CD4-positive, CD25-positive, alpha-beta regulatory T cell (primary cell): ENCODE measurements around the gene TMC1. TPM values are rescaled to one million over a fixed set of nuclear protein-coding genes. Genes with fewer than 3 reads are reported as not detected.

Experiments used
- ATAC-seq, 2 donors: fragments of 150-1000 bp; cut with Tn5 transposase; one replicate each; pipeline ENCODE4 v1.10.0; 2021; ENCODE audit warnings: low read depth in 2 of 2, moderate number of reproducible peaks in 2 of 2, moderate library complexity in 1 of 2
- DNase-seq, 3 donors: peaks; one replicate each; pipeline versions ENCODE4 v3.0.0 to v3.0.0-alpha.2; 2012 to 2022; ENCODE audit warnings: mixed read lengths in 1 of 3
- H3K27ac ChIP-seq: one replicate; pipeline ENCODE4 v1.7.0; 2013; ENCODE audit warnings: mild to moderate bottlenecking, low read length; ENCODE audit not compliant: insufficient read depth, poor library complexity, severe bottlenecking
- H3K27me3 ChIP-seq: one replicate; pipeline ENCODE4 v1.7.0; 2013; ENCODE audit warnings: low read length; ENCODE audit not compliant: control insufficient read depth, insufficient read depth
- H3K36me3 ChIP-seq: one replicate; pipeline ENCODE4 v1.7.0; 2013; ENCODE audit warnings: mild to moderate bottlenecking, low read length, moderate library complexity; ENCODE audit not compliant: control insufficient read depth, insufficient read depth
- H3K4me1 ChIP-seq: 2 replicates; pipeline ENCODE4 v1.7.0; 2013; ENCODE audit warnings: mild to moderate bottlenecking, low read length; ENCODE audit not compliant: insufficient read depth, control insufficient read depth, poor library complexity, severe bottlenecking
- H3K4me3 ChIP-seq: one replicate; pipeline ENCODE4 v1.7.0; 2013; ENCODE audit warnings: low read depth, mild to moderate bottlenecking, low read length, moderate library complexity
- H3K9me3 ChIP-seq, 2 experiments: 1 replicate in 1 of 2; 2 replicates in 1 of 2; pipeline ENCODE4 v1.7.0; 2013; ENCODE audit warnings: low read length in 2 of 2, mild to moderate bottlenecking in 1 of 2, moderate library complexity in 1 of 2; ENCODE audit not compliant: control insufficient read depth in 2 of 2
- H3K27ac Mint-ChIP-seq, 3 donors: one replicate each; pipeline ENCODE4 v1.8.0; 2020 to 2022; ENCODE audit warnings: mild to moderate bottlenecking in 3 of 3, mixed read lengths in 3 of 3, moderate library complexity in 2 of 3
- H3K27me3 Mint-ChIP-seq: one replicate; pipeline ENCODE4 v1.8.0; 2022; ENCODE audit warnings: mild to moderate bottlenecking, mixed read lengths
- H3K36me3 Mint-ChIP-seq: one replicate; pipeline ENCODE4 v1.8.0; 2020; ENCODE audit warnings: mixed read lengths
- H3K4me1 Mint-ChIP-seq, 4 donors: one replicate each; pipeline ENCODE4 v1.8.0; 2020 to 2022; ENCODE audit warnings: mixed read lengths in 4 of 4, mild to moderate bottlenecking in 1 of 4
- H3K4me3 Mint-ChIP-seq, 4 donors: one replicate each; pipeline ENCODE4 v1.8.0; 2020 to 2022; ENCODE audit warnings: mild to moderate bottlenecking in 4 of 4, mixed read lengths in 4 of 4, moderate library complexity in 3 of 4
- H3K9me3 Mint-ChIP-seq, 7 donors: one replicate each; pipeline ENCODE4 v1.8.0; 2020 to 2022; ENCODE audit warnings: mixed read lengths in 7 of 7, mild to moderate bottlenecking in 3 of 7, moderate library complexity in 2 of 7
- polyA plus RNA-seq, 4 donors: library from polyadenylated mRNA; unstranded; fragments of 300-500 nt; fragmentation: Illumina TruSeq; gene quantifications; one replicate each; pipeline ENCODE4 v1.2.3, GENCODE V29; 2021
- total RNA-seq: library from RNA; stranded (reverse); gene quantifications from one replicate; pipeline ENCODE4 v1.2.3, GENCODE V29; 2022

Gene TMC1
- total and polyA plus RNA-seq, 5 donors from 2014 or later, result not detected

DNA sequence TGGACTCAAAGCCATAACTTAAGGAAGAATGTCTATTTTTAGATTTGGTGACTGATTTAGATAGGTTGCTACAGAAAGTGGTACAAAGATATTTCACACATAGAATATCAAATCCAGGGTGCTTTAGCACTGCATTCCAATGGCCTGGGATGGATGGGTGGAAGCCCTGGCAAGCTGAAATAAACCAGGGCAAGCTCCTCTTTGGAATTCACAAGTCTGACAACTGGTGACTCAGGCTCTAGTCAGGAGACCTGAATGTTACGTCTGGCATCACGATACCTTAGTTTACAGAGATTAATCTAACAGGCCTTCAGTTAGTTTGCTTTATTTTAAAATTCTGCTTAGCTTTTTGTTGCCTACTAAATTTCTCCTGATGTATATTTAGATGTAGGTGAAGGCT, 144.0 kb downstream of the TMC1 start:
- no peak for DNase-seq
- no peak overlapping the region for H3K27ac ChIP-seq
- no peaks in the 10 kb centered on the region for H3K36me3 ChIP-seq
- H3K27me3 Mint-ChIP-seq, result peaks cover 10% of the 10 kb centered on the region
- H3K9me3 Mint-ChIP-seq, result peaks cover 0 to 3% (median 0%) of the 10 kb centered on the region in 7 donors
- no peaks in the 10 kb centered on the region for H3K9me3 ChIP-seq
- no peak overlapping the region for H3K4me3 Mint-ChIP-seq
- H3K4me1 Mint-ChIP-seq, result no peaks in the 10 kb centered on the region
- peak overlapping the region in 1 of 3 donors; percentile 5 for H3K27ac Mint-ChIP-seq
- no peaks in the 10 kb centered on the region for H3K36me3 Mint-ChIP-seq
- no peak for ATAC-seq
- H3K4me3 ChIP-seq, result no peak overlapping the region
- peaks cover 2% of the 10 kb centered on the region for H3K27me3 ChIP-seq
- no peaks in the 10 kb centered on the region for H3K4me1 ChIP-seq

DNA sequence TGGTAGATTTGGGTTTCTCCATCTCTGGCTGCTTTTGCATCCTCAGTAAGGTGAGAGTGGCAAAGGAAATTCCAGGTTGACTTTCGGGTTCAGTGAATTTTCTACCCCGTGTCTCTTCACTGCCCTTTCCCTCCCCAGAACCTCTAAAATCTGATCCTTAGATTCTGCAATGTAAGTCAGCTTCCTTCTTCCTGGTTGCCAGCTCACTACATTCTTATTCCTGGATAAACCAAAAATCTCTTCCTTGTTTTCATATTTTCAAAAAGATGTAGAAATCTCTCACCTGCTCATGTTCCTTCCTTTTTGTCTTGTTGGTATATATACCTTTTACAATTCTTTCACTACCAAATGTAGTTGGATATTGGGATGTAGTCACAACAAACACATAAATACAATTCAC, 145.8 kb downstream of the TMC1 start:
- H3K9me3 Mint-ChIP-seq, result peaks cover 0 to 3% (median 0%) of the 10 kb centered on the region in 7 donors
- no peaks in the 10 kb centered on the region for H3K4me1 Mint-ChIP-seq
- ATAC-seq (no peak), DNase-seq (no peak)
- Histone ChIP-seq H3K4me3 (no peak overlapping the region), H3K9me3 (no peaks in the 10 kb centered on the region), H3K4me1 (no peaks in the 10 kb centered on the region), H3K36me3 (no peaks in the 10 kb centered on the region), H3K27ac (no peak overlapping the region), H3K27me3 (peaks cover 2% of the 10 kb centered on the region)
- no peak overlapping the region for H3K4me3 Mint-ChIP-seq
- H3K27ac Mint-ChIP-seq, result no peak overlapping the region
- H3K27me3 Mint-ChIP-seq, result peaks cover 5% of the 10 kb centered on the region
- H3K36me3 Mint-ChIP-seq, result no peaks in the 10 kb centered on the region

DNA sequence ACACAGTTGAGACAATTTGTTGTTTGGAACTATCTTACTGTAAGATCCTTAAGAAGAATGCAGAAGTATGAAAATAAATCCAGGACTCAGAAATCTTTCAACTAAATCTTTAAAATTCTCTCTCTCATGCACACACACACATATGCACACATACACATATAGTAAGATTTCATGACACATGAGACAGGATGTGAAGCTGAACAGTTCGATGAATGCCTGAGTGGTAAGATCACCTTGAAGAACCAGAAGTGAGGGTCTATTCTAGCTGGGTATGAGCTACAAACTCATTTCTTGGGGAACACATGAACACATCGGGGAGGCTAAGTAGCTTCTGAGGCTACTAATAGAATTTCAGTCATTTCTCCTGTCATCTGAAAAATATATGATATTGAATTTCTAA, 153.6 kb downstream of the TMC1 start:
- Histone ChIP-seq H3K9me3 (no peaks in the 10 kb centered on the region), H3K4me1 (no peaks in the 10 kb centered on the region), H3K4me3 (no peak overlapping the region), H3K27ac (no peak overlapping the region), H3K27me3 (peaks cover 4% of the 10 kb centered on the region), H3K36me3 (no peaks in the 10 kb centered on the region)
- no peak overlapping the region for H3K4me3 Mint-ChIP-seq
- H3K9me3 Mint-ChIP-seq, result peaks cover 0 to 4% (median 0%) of the 10 kb centered on the region in 7 donors
- no peak for ATAC-seq
- no peaks in the 10 kb centered on the region for H3K4me1 Mint-ChIP-seq
- H3K27me3 Mint-ChIP-seq, result peaks cover 4% of the 10 kb centered on the region
- DNase-seq, result no peak
- no peaks in the 10 kb centered on the region for H3K36me3 Mint-ChIP-seq
- no peak overlapping the region for H3K27ac Mint-ChIP-seq

DNA sequence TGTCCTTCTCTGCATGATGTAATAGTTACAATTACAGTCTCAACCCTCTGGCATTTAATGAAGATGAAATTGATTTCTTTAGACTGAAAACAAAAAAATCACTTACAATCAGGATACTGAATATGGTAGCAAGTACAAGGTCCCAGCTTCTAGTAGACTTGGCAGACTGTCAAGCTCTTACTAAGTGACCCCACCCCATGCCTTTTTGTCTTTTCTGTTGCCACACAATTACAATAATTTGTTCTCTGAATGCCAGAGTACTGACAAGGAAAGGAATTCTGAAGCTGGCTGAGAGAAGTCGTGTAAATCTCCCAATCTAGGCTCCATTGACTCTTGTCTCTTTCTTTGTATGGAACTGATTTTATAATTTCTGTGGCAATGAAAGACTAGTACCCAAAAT, 154.2 kb downstream of the TMC1 start:
- Histone ChIP-seq H3K36me3 (no peaks in the 10 kb centered on the region), H3K27ac (no peak overlapping the region), H3K9me3 (no peaks in the 10 kb centered on the region), H3K4me3 (no peak overlapping the region), H3K4me1 (no peaks in the 10 kb centered on the region), H3K27me3 (peaks cover 4% of the 10 kb centered on the region)
- H3K27me3 Mint-ChIP-seq, result peaks cover 4% of the 10 kb centered on the region
- peaks cover 0 to 4% (median 0%) of the 10 kb centered on the region in 7 donors for H3K9me3 Mint-ChIP-seq
- H3K4me3 Mint-ChIP-seq, result no peak overlapping the region
- DNase-seq, result no peak
- ATAC-seq, result no peak
- no peak overlapping the region for H3K27ac Mint-ChIP-seq
- H3K36me3 Mint-ChIP-seq, result no peaks in the 10 kb centered on the region
- no peaks in the 10 kb centered on the region for H3K4me1 Mint-ChIP-seq

DNA sequence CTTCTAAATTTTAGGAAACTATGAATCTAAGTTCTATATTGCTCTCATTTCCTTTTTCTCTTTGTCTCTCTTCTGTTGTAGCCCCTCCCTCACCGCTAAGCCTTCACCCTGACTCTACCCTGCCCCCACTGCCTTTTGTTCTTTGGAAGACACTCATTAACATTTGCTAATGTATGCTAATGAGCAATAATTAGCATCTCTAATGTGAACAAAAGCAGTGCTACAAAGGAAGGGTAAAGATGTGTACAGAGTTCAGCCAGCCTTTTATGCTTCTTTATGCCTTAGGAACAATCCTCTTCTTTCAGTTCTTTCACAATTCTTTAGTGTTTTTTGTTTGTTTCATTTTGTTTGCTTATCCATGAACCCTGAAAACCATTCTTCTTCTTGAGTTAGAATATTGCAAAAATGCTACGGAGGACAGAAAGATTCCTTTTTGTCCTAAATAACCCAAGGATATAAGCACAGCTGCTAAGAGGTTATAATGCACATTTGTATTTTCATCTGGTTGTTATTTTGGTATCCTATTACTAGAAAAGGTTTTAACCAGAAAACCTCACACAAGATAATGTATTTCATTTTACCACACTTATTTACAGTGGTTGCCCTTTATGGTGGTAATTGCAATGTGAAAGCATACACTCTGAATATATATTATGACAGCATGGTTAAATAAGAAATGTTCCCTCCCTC, 159.3 kb downstream of the TMC1 start:
- peaks cover 22% of the 10 kb centered on the region for H3K27me3 Mint-ChIP-seq
- H3K4me1 ChIP-seq, result no peaks in the 10 kb centered on the region
- ATAC-seq (no peak), DNase-seq (no peak)
- no peak overlapping the region for H3K27ac Mint-ChIP-seq
- H3K36me3 ChIP-seq, result no peaks in the 10 kb centered on the region
- no peaks in the 10 kb centered on the region for H3K9me3 ChIP-seq
- peaks cover 8% of the 10 kb centered on the region for H3K27me3 ChIP-seq
- peaks cover 0 to 4% (median 0%) of the 10 kb centered on the region in 7 donors for H3K9me3 Mint-ChIP-seq
- no peaks in the 10 kb centered on the region for H3K4me1 Mint-ChIP-seq
- H3K27ac ChIP-seq, result no peak overlapping the region
- H3K4me3 ChIP-seq, result no peak overlapping the region
- H3K4me3 Mint-ChIP-seq, result no peak overlapping the region
- H3K36me3 Mint-ChIP-seq, result no peaks in the 10 kb centered on the region

DNA sequence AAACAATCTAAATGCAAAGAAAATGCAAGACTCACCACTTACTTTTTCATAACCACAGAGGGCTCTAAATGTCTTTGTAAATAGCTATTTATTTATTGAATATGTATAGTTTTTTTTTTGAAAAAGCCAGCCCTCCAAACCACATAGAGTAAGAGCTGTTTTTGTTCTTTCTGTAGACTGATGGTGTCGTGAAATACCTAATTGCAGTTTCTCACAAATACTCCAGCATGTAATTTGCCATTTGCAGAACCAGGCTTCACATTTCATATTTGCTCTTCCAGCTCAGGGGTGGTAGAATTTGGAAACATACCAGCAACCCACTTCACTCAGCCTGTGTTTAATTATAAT, 159.8 kb downstream of the TMC1 start:
- ATAC-seq, result no peak

DNA sequence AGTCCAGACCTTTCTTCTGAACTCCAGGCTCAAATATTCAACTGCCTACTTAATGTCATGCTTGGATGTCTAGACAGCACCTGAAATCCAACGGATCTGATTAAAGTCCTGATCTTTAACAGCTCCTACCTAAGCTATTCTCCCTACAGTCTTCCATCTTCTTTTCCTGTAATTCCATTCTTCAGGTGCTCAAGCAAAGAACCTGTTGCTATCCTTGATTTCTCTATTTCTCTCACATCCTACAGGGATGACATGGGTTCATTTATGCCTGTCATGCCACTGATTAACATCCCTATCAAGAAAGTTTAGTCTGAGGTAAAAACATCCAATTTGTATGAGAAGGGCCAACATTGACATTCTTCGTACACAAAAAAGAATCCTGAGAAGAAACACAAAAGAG, 163.2 kb downstream of the TMC1 start:
- Histone ChIP-seq H3K9me3 (no peaks in the 10 kb centered on the region), H3K4me1 (no peaks in the 10 kb centered on the region), H3K4me3 (no peak overlapping the region), H3K36me3 (no peaks in the 10 kb centered on the region), H3K27me3 (peaks cover 4% of the 10 kb centered on the region), H3K27ac (no peak overlapping the region)
- H3K4me3 Mint-ChIP-seq, result no peak overlapping the region
- no peaks in the 10 kb centered on the region for H3K36me3 Mint-ChIP-seq
- DNase-seq, result no peak
- peaks cover 18% of the 10 kb centered on the region for H3K27me3 Mint-ChIP-seq
- H3K9me3 Mint-ChIP-seq, result peaks cover 0 to 2% (median 0%) of the 10 kb centered on the region in 7 donors
- H3K27ac Mint-ChIP-seq, result no peak overlapping the region
- H3K4me1 Mint-ChIP-seq, result no peaks in the 10 kb centered on the region
- no peak for ATAC-seq

More for the DNA sequence above, 159.8 kb downstream of the TMC1 start:
- Mint-ChIP-seq H3K4me3 (no peak overlapping the region), H3K27ac (no peak overlapping the region), H3K36me3 (no peaks in the 10 kb centered on the region), H3K27me3 (peaks cover 22% of the 10 kb centered on the region), H3K9me3 (peaks cover 0 to 4% (median 0%) of the 10 kb centered on the region in 7 donors), H3K4me1 (no peaks in the 10 kb centered on the region)
- Histone ChIP-seq H3K27me3 (peaks cover 8% of the 10 kb centered on the region), H3K4me1 (no peaks in the 10 kb centered on the region), H3K36me3 (no peaks in the 10 kb centered on the region), H3K4me3 (no peak overlapping the region), H3K9me3 (no peaks in the 10 kb centered on the region), H3K27ac (no peak overlapping the region)
- DNase-seq, result no peak

DNA sequence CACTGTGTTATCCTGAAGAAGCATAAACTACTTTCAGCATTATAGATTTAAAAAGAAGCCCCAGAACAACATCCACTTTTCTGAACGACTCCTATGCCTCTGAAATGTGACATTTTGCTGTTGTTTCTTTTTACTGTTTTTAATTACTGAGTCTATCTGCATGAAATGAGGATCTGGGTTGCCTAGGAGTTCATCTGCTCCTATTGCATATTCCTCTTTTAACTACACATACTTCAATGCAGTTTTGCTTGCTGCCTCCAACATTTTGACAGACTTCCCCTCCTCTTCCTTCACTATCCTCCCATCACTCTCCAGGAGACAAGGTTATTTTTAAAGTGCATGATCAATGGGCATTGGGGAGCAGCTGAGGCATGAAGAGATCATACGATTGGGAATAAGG, 164.5 kb downstream of the TMC1 start:
- H3K36me3 ChIP-seq, result no peaks in the 10 kb centered on the region
- DNase-seq, result no peak

More for the DNA sequence above, 164.5 kb downstream of the TMC1 start:
- Mint-ChIP-seq H3K27ac (no peak overlapping the region), H3K36me3 (no peaks in the 10 kb centered on the region), H3K4me3 (no peak overlapping the region), H3K27me3 (peaks cover 23% of the 10 kb centered on the region), H3K4me1 (no peaks in the 10 kb centered on the region), H3K9me3 (peaks cover 0 to 2% (median 0%) of the 10 kb centered on the region in 7 donors)
- Histone ChIP-seq H3K27me3 (peaks cover 4% of the 10 kb centered on the region), H3K27ac (no peak overlapping the region), H3K9me3 (no peaks in the 10 kb centered on the region), H3K4me3 (no peak overlapping the region), H3K4me1 (no peaks in the 10 kb centered on the region)
- no peak for ATAC-seq
